Posterior vena cava (tissue), 2 donors: ENCODE results near the gene C22orf15. TPM values are rescaled to one million over a fixed set of nuclear protein-coding genes. Genes with fewer than 3 reads are reported as not detected.

ENCODE experiments used
- DNase-seq: peaks from one replicate; pipeline ENCODE4 v3.0.0-alpha.2; 2020; ENCODE audit warnings: low spot score
- intact Hi-C, 2 donors: fragments of 100-400 bp; cut with DNase I; formaldehyde crosslinking; loops; one replicate each; pipeline versions ENCODE4 v1.14.1 to v1.14.2; 2022 to 2023
- total RNA-seq, 2 donors: library from RNA; stranded (reverse); fragmentation: NEBNext Ultra II Directional; extraction: Animal tissue kit (Norgen Biotek cat#: 25700); gene quantifications; one replicate each; pipeline ENCODE4 v1.2.1, GENCODE V29; 2021
- donor health status: DM: yes; HTN: yes; CAD: no.
- donor health status: DM: yes; HTN: yes; CAD: no.

The C22orf15 gene
- total RNA-seq, 2 donors from 2014 or later = not detected

- intact Hi-C loops = no loop called here
- no peak for DNase-seq
Observed at GRCh38 chr22:23749841-23750301, 12.9 kb upstream of the C22orf15 start.

- no peak for DNase-seq
- intact Hi-C loops = no loop called here
Observed at GRCh38 chr22:23750367-23750713, 12.4 kb upstream of the C22orf15 start.

GRCh38 chr22:23750714-23751440 is 11.9 kb upstream of the C22orf15 start, which contains the start of gene ZNF70:
TSS of gene ZNF70 (minus strand) at chr22:23751112. CDS start at chr22:23745140, 5,972 bp downstream.
- peak; percentile 95 for DNase-seq
- intact Hi-C loops = no loop called here

GRCh38 chr22:23751441-23751996 is 11.3 kb upstream of the C22orf15 start:
- DNase-seq = no peak
- intact Hi-C loops = no loop called here

- intact Hi-C loops = no loop called here
- no peak for DNase-seq
Observed at GRCh38 chr22:23752090-23752691, 10.6 kb upstream of the C22orf15 start.

GRCh38 chr22:23752750-23753149 is 10.0 kb upstream of the C22orf15 start:
- DNase-seq = no peak
- intact Hi-C loops = no loop called here

- no peak for DNase-seq
- intact Hi-C loops = no loop called here
Observed at GRCh38 chr22:23753385-23753784, 9.4 kb upstream of the C22orf15 start.

GRCh38 chr22:23754220-23754919 is 8.4 kb upstream of the C22orf15 start, which contains the start of gene VPREB3:
TSS of gene VPREB3 (minus strand) at chr22:23754425. CDS start at chr22:23754363, 62 bp downstream.
- DNase-seq = no peak
- intact Hi-C loops = no loop called here

GRCh38 chr22:23754980-23755636 is 7.7 kb upstream of the C22orf15 start:
- intact Hi-C loops = no loop called here

GRCh38 chr22:23755711-23756110 is 7.1 kb upstream of the C22orf15 start:
- intact Hi-C loops = no loop called here
- no peak for DNase-seq

More at GRCh38 chr22:23754980-23755636, 7.7 kb upstream of the C22orf15 start:
- DNase-seq = no peak

- intact Hi-C loops = no loop called here
Observed at GRCh38 chr22:23756891-23757290, 5.9 kb upstream of the C22orf15 start.

GRCh38 chr22:23759566-23759965 is 3.2 kb upstream of the C22orf15 start:
- intact Hi-C loops = no loop called here

More at GRCh38 chr22:23756891-23757290, 5.9 kb upstream of the C22orf15 start:
- no peak for DNase-seq

GRCh38 chr22:23760056-23760455 is 2.7 kb upstream of the C22orf15 start:
- no peak for DNase-seq
- intact Hi-C loops = loop anchor here in 1 of 2 donors (10.0 kb wide), 1 partner anchor 215 kb away; no protein-coding TSS in a partner anchor

More at GRCh38 chr22:23759566-23759965, 3.2 kb upstream of the C22orf15 start:
- DNase-seq = no peak

GRCh38 chr22:23763579-23763945 is 772 bp downstream of the C22orf15 start:
- intact Hi-C loops = loop anchor here in 1 of 2 donors (10.0 kb wide), 1 partner anchor 219 kb away; no protein-coding TSS in a partner anchor
- no peak for DNase-seq

- no peak for DNase-seq
- intact Hi-C loops = loop anchor here in 1 of 2 donors (10.0 kb wide), 1 partner anchor 219 kb away; no protein-coding TSS in a partner anchor
Observed at GRCh38 chr22:23763954-23764353, 1.2 kb downstream of the C22orf15 start.

GRCh38 chr22:23764899-23765881 is 2.4 kb downstream of the C22orf15 start:
- intact Hi-C loops = loop anchor here (5.0 to 10.0 kb wide), 3 partner anchors 72 to 220 kb away; partner anchors contain the start of gene DERL3 (in 1 of the 2)
- DNase-seq = no peak

GRCh38 chr22:23767303-23767672 is 4.5 kb downstream of the C22orf15 start:
- intact Hi-C loops = loop anchor here (5.0 to 10.0 kb wide), 3 partner anchors 70 to 222 kb away; partner anchors contain the start of gene DERL3 (in 1 of the 2)
- DNase-seq = no peak
